GM12801 (cell line): ENCODE results near the gene FOXD2.

Experiments
- TF ChIP-seq, protein P1 (sequence below): IDR thresholded peaks from one replicate; pipeline ENCODE4 v1.5.1; 2011; ENCODE audit warnings: control low read depth; ENCODE audit not compliant: insufficient read length; ENCODE audit errors: extremely low read depth

FOXD2 gene

DNA sequence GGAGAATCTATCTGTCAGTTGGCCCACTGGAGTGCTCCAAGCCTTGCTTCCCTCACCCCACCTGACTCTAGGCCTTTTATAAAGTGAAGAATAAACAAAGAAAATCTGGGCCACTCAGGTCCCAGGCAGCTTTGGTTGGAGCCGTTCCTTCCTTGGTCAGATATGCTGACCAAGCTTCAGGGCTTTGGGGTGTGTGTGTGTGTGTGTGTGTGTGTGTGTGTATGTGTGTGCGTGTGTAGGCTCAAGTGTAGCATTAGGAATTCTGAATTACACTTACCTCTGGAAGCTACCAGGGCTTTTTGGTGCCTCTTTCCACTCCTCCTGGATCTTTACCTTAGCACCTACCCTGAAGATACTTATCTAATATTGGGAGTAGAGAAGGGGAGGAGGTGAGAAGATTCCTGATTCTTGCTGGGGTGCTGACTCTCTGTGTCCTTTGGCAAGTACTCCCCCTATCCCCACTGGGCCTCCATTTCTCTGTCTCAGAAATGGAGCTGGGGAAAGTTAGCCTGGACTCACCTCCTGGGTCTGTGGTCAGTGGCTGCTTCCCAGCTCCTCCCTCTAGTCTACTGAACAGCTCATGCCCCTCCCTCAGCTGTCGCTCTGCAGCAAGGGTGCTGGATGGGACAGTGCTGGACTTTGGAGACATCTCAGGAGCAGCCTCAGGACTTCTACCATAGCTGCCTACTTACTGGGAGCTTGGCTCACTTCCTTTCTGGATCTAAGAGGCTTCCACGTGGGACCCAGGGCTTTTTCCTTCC lies 10.8 kb downstream of the FOXD2 start:
- TF ChIP-seq, protein P1, sequence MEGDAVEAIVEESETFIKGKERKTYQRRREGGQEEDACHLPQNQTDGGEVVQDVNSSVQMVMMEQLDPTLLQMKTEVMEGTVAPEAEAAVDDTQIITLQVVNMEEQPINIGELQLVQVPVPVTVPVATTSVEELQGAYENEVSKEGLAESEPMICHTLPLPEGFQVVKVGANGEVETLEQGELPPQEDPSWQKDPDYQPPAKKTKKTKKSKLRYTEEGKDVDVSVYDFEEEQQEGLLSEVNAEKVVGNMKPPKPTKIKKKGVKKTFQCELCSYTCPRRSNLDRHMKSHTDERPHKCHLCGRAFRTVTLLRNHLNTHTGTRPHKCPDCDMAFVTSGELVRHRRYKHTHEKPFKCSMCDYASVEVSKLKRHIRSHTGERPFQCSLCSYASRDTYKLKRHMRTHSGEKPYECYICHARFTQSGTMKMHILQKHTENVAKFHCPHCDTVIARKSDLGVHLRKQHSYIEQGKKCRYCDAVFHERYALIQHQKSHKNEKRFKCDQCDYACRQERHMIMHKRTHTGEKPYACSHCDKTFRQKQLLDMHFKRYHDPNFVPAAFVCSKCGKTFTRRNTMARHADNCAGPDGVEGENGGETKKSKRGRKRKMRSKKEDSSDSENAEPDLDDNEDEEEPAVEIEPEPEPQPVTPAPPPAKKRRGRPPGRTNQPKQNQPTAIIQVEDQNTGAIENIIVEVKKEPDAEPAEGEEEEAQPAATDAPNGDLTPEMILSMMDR = no peak

DNA sequence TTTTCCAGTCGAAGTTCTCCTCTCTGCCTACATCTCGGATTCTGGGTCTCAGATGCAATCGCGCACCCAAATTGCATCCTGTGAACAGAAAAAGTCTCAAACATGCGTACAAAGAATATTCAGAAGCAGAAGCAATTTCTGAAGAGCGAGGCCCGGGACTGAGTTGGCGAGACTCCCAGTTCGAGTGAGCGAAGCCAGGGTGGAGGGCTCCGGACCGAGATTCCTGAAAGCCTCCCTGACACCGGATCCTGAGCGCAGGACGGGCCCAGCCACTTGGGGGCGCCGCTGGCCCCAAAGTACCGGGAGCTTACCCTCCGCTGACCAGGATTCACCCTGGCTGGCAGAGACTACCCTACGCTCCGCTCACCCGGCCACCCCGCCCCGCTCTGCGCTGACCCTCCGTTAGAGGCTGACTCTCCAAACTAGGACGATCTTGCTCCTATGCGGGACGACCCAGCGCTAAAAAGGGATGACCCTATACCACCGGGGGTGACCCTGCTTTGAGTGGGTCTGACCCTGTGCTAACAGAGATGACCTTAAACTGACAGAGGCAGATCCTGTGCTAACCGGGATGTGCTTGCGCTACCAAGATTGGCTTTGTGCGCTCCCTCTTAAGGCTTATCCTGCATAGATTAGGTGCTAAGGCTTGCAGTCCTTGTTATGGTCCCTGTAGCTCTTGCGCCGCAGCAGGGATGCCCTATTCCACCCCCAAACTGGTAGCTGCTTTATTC lies 12.1 kb downstream of the FOXD2 start:
- TF ChIP-seq, protein P1 = no peak

DNA sequence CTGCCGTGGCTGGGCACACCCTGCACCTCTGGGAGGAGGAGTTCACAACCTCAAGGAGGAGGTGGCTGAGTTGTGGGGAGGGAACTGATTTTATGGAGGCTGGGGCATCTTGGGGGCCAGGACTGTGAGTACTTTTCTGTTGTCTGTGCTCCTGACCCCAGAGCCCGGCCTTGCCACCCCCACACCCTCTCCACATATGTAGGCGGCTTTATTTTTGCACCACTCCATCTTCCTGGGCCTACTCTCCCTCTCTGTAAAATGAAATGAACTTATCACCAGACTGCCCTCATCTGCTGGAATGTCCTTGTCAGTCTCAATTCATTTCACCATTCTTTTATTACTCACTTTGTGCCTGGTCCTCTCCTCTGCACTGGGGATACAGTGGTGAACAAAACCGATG lies 12.8 kb downstream of the FOXD2 start:
- TF ChIP-seq, protein P1 = no peak

DNA sequence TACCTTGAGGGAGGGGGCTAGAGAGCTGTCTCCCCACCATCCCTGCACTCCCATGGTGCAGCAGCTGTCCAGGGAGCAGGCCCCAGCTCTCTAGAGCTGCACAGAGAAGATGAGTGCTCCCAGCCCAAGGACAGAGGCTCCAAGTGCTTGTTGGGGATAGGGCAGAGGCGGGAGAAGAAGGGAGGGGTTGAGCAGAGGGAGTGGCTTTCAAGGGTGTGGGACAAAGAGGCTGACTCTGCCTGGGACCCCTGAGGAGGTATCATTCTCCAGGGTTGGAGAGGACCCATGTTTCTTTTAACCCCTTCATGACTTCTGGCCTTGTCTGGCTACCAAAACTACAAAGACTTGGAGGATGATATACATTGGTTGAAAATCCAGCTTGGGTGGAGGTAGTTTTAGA lies 14.6 kb downstream of the FOXD2 start:
- TF ChIP-seq, protein P1 = no peak

DNA sequence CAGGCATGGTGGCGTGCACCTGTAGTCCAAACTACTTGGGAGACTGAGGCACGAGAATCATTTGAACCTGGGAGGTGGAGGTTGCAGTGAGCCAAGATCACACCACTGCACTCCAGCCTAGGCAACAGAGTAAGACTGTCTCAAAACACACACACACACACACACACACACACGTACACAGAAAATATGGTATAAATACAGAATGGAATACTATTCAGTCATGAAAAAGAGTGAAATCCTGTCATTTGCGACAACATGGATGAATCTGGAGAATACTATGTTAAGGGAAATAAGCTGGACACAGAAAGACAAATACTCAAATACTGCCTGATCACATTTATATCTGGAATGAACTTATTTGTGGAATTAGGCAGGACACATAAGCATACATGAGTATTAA lies 18.4 kb downstream of the FOXD2 start:
- TF ChIP-seq, protein P1 = no peak

DNA sequence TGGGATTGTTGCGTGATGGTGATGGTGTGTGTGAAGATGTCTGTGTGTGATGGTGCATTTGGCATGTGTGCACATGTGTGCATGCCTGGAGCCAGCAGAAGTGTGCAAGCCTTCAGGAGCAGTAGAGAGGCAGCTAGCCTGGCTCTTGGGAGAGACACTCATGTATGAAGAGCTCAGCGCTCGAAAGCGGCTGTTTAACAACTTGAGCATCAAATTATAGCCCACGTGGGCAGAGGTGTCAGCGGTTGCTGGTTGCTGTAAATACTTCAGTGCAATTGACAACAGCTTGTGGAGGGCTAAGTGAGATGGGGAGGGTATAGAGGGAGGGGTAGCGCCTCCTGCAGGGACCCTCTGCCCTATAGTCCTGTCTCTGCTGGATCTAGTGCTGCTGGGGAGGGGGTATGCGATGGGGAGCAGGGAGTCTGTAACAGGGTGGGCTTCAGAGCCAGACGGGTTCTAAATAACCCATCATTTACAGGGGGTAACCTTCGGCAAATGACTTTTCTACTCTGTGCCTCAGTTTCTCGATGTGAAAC lies 21.5 kb downstream of the FOXD2 start:
- TF ChIP-seq, protein P1 = no peak

DNA sequence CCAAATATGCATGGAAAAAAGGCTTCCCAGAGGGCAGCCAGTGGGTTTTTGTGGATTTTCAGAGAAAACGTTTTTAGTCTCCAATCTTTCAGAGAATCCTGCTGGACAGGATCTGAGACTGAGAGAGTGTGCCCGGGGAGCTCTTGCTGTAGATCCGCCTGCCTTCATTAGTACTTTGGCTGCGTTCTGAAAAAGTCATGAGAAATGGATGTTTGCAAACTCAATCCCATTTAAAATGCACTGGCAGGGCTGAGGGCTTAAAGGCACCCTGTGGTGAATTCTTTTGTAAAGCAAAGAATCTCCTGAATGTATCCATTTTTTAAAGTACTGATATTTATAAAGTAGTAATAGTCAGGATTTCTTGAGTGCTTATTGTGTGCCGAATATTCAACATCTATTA lies 22.2 kb downstream of the FOXD2 start:
- TF ChIP-seq, protein P1 = no peak
